HG03571 (cell line): ENCODE results near the gene KCP.

ENCODE experiments used
- ATAC-seq: cut with Tn5 transposase; IDR thresholded peaks from one replicate; pipeline ENCODE4 v1.9.1; 2021; ENCODE audit not compliant: unreplicated experiment

KCP gene

DNA sequence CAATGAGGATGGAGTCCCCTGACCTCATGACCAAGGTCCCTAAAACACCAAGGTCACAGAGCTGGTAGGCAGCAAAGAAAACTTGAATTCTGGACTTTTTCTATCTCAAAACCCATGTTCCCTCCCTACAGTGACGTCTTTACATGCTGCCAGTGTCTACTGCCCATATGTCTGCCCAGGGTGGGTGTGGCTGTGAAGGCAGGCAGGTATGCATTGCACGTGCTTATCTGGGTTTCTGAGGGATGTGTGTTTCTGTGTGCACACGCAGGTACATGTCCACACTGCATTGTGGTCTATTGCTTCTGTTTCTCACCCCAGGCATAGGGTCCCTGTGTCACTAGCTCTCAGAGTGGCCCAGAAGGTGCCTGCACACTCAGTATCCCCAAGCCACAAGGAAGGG, 34.4 kb downstream of the KCP start:
- ATAC-seq = no peak

DNA sequence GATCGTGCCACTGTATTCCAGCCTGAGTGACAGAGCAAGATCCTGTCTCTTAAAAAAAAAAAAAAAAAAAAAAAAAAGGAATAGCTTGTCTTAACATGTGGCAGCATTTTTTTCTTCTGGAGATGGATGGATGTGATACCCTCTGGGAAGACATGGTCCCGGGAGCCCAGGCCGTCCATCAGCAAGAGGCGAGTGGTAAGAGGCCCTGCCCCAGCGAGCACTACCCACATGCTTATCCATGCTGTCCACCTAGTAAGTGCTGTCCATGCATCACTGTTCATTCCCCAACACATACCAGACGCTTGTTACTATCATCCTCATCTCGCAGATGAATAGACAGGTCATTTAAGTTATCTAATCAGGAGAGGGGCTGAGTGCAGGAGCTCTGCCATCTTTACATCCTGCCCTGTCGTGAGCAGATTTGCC, 35.0 kb downstream of the KCP start:
- no peak for ATAC-seq

DNA sequence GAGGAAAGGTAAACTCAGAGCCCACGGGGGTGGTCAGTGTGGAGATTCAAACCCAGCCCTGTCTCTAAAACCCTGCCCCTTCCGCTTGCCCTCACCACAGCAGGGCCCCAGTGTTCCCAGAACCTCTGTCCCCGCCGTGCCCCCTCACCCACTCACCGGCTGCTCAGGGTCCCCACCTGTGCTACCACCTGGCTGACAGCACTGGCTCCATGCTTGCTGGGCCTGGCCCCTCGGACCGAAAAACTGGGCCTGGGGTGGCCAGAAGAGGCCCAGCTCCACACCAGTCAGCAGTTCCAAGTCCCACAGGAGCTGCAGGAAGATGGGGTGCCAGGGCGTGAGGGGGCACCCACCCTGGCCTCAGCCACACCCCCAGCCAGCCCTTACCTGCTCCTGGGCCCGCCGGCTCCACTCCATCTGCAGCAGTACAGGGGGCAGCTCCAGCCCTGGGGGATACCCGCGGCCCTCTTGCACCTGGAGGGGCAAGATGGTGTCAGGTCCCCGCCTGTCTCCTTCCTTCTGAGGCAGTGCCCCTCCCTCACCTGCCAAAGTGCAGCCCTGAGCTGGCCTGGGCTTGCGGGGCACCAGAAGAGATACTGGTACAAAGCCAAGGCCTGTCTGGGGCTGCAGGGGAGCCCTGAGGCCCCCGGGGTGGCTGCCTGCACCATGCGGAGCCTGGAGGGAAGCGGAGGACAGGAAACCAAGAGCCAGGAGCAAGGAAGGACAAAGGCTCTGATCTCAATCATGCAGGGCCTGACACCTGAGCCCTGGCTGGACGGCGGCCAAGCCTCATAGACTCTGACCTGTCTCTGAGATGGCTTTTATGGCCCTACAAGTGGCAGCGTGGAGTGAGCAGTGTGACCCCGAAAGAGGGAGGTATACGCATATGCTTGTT, 36.1 kb downstream of the KCP start:
- no peak for ATAC-seq

DNA sequence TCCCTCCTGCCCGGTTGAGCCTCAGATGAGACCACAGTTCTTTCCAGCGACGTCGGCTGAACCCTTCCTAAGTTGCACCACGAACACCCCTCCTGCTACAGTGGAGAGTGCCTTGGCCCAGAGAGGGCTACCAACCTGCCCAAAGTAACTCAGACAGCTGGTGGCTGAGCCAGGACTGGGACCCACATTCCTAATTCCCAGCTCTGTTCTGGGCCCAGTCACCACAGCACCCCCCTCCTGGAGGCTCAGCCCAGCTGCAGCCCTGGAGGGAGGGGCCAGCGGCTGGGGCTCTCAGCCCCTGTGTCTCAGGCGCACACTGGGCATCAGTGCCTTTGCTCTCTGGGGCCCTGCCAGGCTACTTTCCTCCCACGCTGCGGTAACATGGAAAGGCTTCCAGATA, 37.3 kb downstream of the KCP start:
- no peak for ATAC-seq

DNA sequence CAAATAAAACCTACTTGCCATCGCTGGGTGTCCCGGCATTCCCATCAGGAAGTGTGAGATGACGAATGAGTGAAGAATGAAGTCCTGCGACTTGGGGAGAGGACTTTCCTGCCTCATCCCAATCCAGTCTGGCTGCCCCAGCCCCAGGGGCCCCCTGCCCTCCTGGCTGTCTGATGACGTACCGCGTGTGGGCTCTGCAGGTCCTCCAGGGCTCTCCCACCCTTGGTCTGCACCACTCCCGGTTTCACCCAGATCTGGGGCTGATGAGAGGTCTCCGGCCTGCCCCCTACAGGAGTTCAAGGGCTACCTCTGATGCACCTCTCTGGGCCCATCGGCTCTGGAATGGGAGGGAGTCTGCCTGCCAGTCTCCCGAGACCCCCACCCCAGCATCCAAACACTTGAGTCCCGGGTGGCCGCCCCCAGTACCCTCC, 38.1 kb downstream of the KCP start:
- no peak for ATAC-seq

DNA sequence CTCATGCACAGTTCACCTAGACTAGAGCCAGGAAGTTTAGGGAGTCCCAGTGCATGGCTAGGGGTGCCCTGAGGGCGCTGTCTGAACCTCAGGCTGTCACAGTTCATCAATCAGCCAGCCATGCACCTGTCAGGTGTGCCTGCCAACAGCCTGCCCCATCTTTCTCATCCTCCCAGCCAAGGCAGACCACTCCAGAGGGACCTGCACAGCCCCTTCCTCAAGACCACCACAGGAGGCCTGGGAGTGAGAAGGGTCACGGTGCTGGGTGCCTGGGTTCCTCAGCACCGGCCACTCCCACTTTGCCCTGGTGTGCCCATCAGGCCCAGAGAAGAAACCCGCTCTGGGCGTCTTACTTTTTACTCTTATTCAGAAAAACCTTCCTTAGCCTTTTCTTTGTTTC, 39.5 kb downstream of the KCP start:
- no peak for ATAC-seq

DNA sequence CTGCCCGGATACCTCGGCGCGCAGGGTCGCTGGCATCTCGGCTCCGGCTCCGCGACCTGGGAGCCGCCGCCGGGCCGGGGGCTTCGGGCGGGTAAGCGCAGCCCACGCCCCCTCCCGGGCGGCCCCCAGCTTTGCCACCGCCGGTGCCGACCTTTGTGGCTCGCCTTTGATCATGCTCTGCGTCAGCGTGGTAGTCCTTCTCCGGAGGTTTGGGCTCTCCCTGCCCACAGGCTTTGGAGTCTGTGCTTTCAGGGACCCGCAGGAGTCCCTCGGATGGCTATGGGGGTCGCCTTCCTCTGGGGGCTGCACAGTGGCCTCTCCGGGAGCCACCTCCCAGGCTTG, 40.6 kb downstream of the KCP start:
- ATAC-seq = no peak

DNA sequence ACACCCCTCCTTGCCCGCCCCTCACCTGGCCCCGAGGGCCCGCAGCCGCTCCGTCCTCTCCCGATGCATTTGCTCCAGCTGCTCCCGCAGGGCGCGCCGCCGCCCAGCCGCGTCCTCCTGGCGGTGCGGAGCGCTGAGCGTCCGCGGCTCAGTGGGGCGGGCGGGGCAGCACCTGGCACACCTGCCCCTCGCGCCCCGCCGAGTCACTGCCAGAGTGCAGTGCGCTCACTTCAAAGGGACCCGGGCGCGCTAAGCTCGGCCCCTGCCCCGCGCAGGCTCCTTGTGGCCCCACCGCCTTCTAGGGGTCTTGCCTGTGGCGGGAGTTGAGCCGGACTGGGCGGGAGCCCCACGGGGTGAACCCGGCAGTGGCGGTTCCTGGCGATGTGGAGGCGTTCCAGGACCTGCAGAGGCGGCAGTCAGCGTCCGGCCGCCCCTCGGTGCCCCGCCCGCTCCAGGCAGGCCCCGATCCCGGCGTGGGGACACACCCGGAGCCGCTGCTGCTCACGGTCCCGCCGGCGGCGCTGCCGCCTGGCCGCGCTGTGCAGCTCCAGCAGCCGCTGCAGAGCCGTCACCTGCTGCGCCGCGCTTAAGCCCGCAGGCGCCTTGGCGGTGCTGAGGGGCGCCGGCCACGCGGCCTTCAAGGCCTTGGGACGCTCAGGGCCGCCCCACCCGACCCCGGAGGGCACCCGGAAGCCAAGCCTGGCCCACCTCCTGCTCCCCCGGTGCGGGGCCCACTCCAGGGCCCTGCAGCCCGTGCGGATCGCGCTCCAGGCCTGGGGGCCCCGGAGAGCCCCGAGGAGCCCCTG, 41.2 kb downstream of the KCP start:
- peak; percentile 58 for ATAC-seq

DNA sequence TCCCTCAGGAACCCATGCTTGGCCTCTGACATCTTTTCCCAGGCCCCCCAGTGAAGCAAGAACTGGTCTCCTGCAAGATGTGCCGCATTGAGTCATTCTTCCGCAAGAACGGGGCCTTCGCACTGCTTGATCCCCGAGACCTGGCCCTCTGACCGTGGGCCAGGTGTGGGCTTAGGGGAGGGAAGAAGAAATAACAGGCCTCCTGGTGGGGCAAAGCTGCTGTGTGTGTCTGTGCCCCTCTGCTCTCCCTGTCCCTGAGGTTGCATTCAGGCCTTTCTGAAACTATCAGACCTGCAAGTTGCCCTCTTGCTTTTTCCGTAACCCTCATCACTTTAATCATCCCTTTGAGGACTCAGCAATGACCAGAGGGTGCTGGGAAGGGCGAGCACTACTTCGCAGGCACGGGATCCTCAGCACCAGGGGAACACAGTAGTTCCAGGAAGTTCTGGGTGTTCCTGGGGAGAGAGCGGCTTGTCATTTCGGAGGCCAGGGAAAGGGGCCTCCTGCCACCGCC, 41.8 kb downstream of the KCP start:
- no peak for ATAC-seq

DNA sequence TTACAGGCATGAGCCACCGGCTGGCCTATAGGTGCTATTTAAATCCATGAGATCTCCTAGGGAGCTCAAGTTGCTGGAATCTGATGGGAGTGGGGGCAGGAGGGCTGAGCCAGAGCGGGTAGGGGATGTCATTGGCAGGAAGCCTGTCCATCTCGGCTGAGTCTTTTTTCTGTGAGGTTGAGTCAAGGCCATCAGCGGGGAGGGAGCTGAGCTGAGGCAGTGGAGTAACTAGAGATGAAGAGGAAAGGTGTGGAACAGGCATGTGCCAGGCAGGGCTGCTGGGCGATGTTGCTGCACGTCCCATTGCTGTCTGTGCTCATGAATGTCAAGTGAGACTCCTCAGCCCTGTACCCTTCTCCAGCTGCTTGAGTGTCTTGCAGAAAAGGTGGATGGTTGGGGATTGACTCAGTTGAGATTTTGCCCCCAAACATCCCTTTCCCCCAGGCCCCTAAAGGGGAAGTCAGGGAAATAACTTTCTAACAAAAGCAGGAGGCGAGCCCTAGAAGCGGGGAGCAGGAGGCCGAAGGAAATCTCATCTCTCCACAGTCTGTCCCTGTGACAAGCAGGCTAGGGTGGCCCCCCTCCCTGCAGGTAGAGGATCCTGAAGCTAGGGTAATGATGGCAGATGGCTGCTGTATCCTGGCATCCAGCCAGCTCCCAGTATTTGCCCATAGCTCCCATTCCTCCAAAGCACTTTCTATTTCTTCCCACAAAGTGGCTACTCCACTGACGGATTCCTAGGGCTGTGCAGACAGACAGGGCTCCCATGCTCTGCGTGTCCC, 42.5 kb downstream of the KCP start:
- no peak for ATAC-seq

DNA sequence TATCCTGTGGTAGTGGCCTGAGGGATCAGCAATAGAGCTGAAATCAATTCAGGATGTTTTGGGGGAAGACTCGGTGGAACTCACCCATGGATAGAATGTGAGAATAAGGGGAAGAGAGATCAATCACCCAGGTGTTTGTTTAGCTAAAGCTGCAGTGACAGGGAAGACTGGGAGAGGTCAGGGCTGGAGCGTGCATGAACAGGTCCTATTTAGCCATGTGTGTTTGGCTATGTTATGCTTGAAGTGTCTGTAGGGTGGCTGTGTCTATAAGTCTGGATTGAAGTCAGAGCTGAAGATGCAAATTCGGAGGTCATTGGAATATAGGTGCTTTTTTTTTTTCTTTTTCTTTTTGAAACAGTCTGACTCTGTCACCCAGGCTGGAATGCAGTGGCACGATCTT, 43.3 kb downstream of the KCP start:
- ATAC-seq = no peak

DNA sequence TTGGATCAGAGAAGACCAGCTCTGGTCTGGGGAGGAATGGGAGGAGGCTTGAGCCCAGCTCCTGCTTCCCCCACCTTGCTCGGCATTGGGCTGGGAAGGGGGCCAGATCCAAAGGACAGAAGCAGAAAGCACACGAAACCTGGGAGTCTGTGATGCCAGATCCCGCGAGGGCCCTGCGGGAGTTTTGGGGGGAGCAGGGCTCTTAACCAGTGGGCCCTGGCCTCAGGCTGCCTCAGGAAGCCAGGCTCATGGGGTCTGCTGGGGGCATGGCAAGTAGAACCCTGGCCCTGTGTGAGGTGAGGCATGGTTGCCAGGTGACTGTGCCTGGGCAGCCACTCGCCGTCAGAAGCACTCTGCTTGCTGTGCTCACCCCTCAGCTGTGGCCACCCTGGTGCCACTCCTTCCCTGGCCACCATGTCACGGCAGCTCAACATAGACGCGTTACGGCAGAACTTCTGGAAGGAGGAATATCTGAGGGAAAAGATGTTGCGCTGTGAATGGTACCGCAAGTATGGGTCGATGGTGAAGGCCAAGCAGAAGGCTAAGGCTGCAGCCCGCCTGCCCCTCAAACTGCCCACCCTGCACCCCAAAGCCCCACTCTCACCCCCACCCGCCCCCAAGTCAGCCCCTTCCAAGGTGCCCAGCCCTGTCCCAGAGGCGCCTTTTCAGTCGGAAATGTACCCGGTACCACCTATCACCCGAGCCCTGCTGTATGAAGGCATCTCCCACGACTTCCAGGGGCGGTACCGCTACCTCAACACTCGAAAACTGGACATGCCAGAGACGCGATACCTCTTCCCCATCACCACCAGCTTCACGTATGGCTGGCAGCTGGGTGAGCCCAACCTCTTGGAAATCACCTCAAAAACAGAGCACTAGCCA, 44.3 kb downstream of the KCP start:
- ATAC-seq = no peak

DNA sequence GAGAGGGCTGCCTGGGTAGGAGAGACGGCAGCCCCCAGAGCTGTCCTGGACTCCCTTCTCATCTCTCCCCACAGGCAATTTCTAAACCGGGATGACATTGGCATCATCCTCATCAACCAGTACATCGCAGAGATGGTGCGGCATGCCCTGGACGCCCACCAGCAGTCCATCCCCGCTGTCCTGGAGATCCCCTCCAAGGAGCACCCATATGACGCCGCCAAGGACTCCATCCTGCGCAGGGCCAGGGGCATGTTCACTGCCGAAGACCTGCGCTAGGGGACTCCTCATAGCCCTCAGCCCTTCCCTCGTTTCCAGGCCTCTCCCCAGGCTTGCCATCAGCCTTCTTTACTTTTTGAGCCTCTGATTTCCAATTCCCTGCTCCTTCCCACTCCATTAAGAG, 45.2 kb downstream of the KCP start:
- no peak for ATAC-seq

DNA sequence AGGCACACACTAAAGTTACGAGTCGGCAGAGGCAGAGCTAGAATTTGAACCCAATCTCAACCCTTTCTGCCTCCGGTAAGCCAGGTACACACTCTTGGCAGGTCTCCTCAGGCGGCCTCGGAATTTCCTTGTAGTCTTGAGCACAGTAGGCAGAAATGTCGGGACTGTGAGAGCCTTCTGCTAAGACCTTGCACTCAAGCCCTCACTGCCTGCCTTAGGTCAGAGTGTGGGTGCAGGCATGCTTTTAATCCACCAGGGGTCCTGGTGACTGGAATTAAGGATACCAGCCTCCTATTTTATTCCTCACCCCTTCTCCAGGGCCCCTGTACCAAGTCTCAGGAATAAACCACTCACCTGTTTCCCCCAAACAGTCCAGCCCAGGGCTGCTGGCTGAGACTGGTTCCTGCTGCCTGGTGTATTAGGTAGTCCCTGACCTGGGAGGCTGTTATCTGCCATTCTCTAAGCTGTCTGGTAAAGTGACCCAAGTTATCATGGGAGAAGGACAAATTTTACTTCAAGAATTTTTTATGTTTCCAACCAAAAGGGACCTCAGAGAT, 47.0 kb downstream of the KCP start:
- peak; percentile 30 for ATAC-seq

DNA sequence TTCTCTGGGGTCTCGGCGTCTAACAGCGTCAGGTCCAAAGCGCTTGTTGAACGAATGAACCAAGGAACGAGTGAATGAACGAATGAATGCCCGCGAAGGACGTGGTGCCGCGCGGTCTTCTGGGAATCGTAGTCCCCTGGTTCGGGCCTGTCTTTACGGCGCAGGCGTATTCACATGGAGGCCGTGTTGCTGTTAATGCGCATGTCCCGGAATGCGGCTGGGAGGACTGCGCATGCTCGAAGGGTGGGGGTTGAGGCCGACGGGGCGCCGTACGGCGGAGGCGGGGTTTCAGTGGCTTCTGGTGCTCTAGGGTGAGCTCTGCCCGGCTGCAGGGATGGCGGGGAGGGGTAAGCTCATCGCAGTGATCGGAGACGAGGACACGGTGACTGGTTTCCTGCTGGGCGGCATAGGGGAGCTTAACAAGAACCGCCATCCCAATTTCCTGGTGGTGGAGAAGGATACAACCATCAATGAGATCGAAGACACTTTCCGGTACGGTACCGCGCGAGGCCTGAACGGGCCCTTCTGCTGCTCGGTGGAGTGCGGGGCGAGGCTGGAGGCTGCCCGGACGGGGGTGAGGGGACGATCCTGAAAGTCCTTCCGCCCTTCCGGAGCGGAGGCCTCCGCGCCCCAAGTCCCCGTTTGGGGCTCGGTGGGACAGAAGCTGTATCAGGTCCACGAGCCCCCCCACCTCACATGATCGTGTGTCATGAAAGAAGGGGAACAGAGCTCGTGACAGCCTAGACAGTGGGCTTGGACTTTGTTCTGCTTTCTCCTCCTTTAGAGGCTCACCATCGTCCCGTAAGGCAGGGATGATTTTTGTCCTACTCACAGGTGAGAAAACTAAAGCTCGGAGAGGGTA, 47.7 kb downstream of the KCP start, which contains the start of gene ATP6V1F:
Gene ATP6V1F (plus strand): TSS at position 286 of the 862 bp plus-strand sequence. CDS start 49 bp downstream, at position 335.
- ATAC-seq = peak; percentile 77

DNA sequence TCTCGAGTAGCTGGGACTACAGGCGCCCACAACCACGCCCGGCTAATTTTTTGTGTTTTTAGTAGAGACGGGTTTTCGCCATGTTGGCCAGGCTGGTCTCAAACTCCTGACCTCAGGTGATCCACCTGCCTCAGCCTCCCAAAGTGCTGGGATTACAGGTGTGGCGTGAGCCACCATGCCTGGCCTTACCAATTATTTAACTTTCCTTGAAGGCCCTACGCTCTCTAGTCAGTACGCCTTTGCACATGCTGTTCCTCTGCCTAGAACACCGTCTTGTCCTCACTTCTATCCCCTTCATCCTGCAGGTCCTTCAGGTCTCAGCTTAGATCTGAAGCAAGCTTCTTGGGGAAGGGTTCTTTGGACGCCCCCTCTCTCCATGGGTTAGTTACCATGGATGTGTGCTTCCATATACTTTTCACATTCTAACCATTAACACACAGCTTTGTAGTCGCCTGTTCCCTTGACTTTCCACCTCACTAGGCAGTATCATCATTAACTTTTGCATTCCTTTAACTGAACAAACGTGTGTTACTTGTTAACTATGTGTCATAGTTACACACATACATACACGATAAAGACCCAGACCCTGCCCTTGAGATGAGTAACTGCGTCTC, 48.4 kb downstream of the KCP start:
- no peak for ATAC-seq

DNA sequence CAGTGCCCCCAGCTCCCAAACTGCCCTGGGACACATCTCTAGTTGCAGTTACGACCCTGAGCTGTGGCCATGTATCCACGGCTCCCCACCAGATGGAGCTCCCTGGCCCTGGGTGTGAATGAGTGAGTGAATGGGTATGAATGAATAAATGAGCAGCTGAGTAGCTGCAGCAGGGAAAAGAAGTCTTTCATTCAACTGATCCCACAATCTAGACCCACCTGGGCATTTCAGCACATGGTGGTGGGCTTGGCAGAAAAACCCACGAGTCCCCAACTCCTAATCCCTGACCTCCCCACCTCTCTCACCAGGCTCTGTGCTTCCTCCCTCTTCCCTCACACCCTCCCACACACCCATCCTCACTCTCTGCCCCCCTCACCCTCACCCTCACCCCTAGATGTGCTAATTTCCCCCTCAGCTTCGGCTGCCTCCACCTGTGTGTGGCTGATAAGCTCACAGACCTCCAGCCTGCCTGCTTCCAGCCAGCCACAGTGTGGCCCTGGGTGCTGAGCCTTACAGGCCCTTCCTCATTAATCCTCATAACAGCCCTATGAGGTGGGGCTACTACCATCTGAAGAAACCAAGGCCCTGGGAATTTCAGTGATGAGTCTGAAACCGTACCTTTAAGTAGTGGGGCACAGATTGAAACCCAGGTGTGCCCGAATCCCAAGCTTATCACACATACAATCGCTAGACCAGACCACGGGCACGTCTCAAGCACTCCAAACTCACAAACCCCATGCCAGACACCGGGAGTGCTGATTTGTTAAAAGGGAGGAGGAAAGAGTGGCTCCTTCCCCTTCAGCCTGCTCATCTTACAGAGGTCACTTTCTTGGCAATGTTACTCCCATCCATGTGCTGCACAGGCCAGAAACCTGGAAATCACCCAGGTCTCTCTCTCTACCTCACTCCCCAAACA, 50.1 kb downstream of the KCP start:
- no peak for ATAC-seq
